ENCODE data around the gene ABCA13.

ABCA13 gene

GRCh38 chr7:48245751-48246472 is 74.7 kb downstream of the ABCA13 start:
- TF ChIP-seq SIN3A (IDR thresholded peaks at IDR 0.05; ENCODE audit: borderline replicate concordance, insufficient read depth, low read length) (no peak), REST (IDR thresholded peaks at IDR 0.05; ENCODE audit: insufficient read depth in 1 of 2, low read depth in 2 of 2, low read length in 2 of 2) (no peak), FOXP2 (optimal IDR thresholded peaks at IDR 0.05; ENCODE audit: borderline replicate concordance, extremely low read depth, extremely low read length, insufficient read depth) (no peak)

GRCh38 chr7:48249166-48249565 is 77.9 kb downstream of the ABCA13 start:
- no peak for TF ChIP-seq POLR2AphosphoS5 (IDR thresholded peaks at IDR 0.05; ENCODE audit: low read depth, low read length)
- no peak for TF ChIP-seq FOXP2 (optimal IDR thresholded peaks at IDR 0.05; ENCODE audit: borderline replicate concordance, extremely low read depth, extremely low read length, insufficient read depth)
- no peak for TF ChIP-seq TAF1 (IDR thresholded peaks at IDR 0.05; ENCODE audit: borderline replicate concordance, insufficient read depth, low read length)
- no peak for TF ChIP-seq REST (IDR thresholded peaks at IDR 0.05; ENCODE audit: insufficient read depth in 1 of 2, low read depth in 2 of 2, low read length in 2 of 2)
- no peak for TF ChIP-seq SIN3A (IDR thresholded peaks at IDR 0.05; ENCODE audit: borderline replicate concordance, insufficient read depth, low read length)

GRCh38 chr7:48250441-48250951 is 79.2 kb downstream of the ABCA13 start:
- TF ChIP-seq REST (IDR thresholded peaks at IDR 0.05; ENCODE audit: insufficient read depth in 1 of 2, low read depth in 2 of 2, low read length in 2 of 2), result no peak
- TF ChIP-seq TAF1 (IDR thresholded peaks at IDR 0.05; ENCODE audit: borderline replicate concordance, insufficient read depth, low read length), result no peak
- no peak for TF ChIP-seq POLR2AphosphoS5 (IDR thresholded peaks at IDR 0.05; ENCODE audit: low read depth, low read length)

GRCh38 chr7:48251766-48252165 is 80.5 kb downstream of the ABCA13 start:
- TF ChIP-seq TAF1 (IDR thresholded peaks at IDR 0.05; ENCODE audit: borderline replicate concordance, insufficient read depth, low read length) (no peak), FOXP2 (optimal IDR thresholded peaks at IDR 0.05; ENCODE audit: borderline replicate concordance, extremely low read depth, extremely low read length, insufficient read depth) (no peak), POLR2AphosphoS5 (IDR thresholded peaks at IDR 0.05; ENCODE audit: low read depth, low read length) (no peak), SIN3A (IDR thresholded peaks at IDR 0.05; ENCODE audit: borderline replicate concordance, insufficient read depth, low read length) (no peak), REST (IDR thresholded peaks at IDR 0.05; ENCODE audit: insufficient read depth in 1 of 2, low read depth in 2 of 2, low read length in 2 of 2) (no peak)

- TF ChIP-seq REST (IDR thresholded peaks at IDR 0.05; ENCODE audit: insufficient read depth in 1 of 2, low read depth in 2 of 2, low read length in 2 of 2), result no peak
- TF ChIP-seq FOXP2 (optimal IDR thresholded peaks at IDR 0.05; ENCODE audit: borderline replicate concordance, extremely low read depth, extremely low read length, insufficient read depth), result no peak
- TF ChIP-seq TAF1 (IDR thresholded peaks at IDR 0.05; ENCODE audit: borderline replicate concordance, insufficient read depth, low read length), result no peak
These were observed 81.7 kb downstream of the ABCA13 start for GRCh38 chr7:48252995-48253394.
